Middle frontal gyrus (tissue), 1 donor: ENCODE data around the gene PPM1H.
"Not testable (repeated sequence)": the region's sequence is repeated elsewhere in the genome, so short reads cannot be mapped to it uniquely, and the experiment has no call there.

Source experiments
- DNase-seq: peaks from one replicate; pipeline ENCODE4 v3.0.0-alpha.2; 2015; ENCODE audit warnings: low spot score; ENCODE audit errors: extremely low spot score

PPM1H gene

GRCh38 chr12:62910549-62911169 lies 24.3 kb downstream of the PPM1H start:
- DNase-seq = no peak

GRCh38 chr12:62909340-62909739 lies 25.6 kb downstream of the PPM1H start:
- DNase-seq = no peak

- DNase-seq = no peak
These were observed 26.3 kb downstream of the PPM1H start for GRCh38 chr12:62908674-62909073.

- DNase-seq = no peak
These were observed 27.4 kb downstream of the PPM1H start for GRCh38 chr12:62907561-62907960.

- DNase-seq = no peak
These were observed 27.9 kb downstream of the PPM1H start for GRCh38 chr12:62907078-62907477.

- no peak for DNase-seq
These were observed 31.8 kb downstream of the PPM1H start for GRCh38 chr12:62903151-62903550.

GRCh38 chr12:62900686-62901272 lies 34.2 kb downstream of the PPM1H start:
- no peak for DNase-seq

- no peak for DNase-seq
These were observed 35.2 kb downstream of the PPM1H start for GRCh38 chr12:62899568-62900390.

GRCh38 chr12:62898526-62898925 lies 36.4 kb downstream of the PPM1H start:
- DNase-seq = no peak

GRCh38 chr12:62895351-62895877 lies 39.5 kb downstream of the PPM1H start:
- DNase-seq = no peak

- DNase-seq = no peak
These were observed 41.7 kb downstream of the PPM1H start for GRCh38 chr12:62893276-62893675.

GRCh38 chr12:62891805-62892549 lies 43.0 kb downstream of the PPM1H start:
- no peak for DNase-seq

- DNase-seq = no peak
These were observed 46.4 kb downstream of the PPM1H start for GRCh38 chr12:62888454-62889110.

- DNase-seq = no peak
These were observed 48.2 kb downstream of the PPM1H start for GRCh38 chr12:62886796-62887195.

GRCh38 chr12:62885242-62885641 lies 49.7 kb downstream of the PPM1H start:
- no peak for DNase-seq

- not testable (repeated sequence) for DNase-seq
These were observed 50.1 kb downstream of the PPM1H start for GRCh38 chr12:62884832-62885231.

- DNase-seq = no peak
These were observed 52.3 kb downstream of the PPM1H start for GRCh38 chr12:62882696-62883095.

GRCh38 chr12:62882140-62882539 lies 52.8 kb downstream of the PPM1H start:
- DNase-seq = no peak

GRCh38 chr12:62879691-62880090 lies 55.3 kb downstream of the PPM1H start:
- no peak for DNase-seq

GRCh38 chr12:62879228-62879627 lies 55.7 kb downstream of the PPM1H start:
- DNase-seq = not testable (repeated sequence)

- DNase-seq = no peak
These were observed 56.7 kb downstream of the PPM1H start for GRCh38 chr12:62878211-62878610.
